T-cell (primary cell): ENCODE data around the gene PRR5L. TPM values are rescaled to one million over a fixed set of nuclear protein-coding genes. Genes with fewer than 3 reads are reported as not detected.
A peak's percentile ranks its signal among the peaks of the same experiment; 100 is the strongest.

Experiments
- ATAC-seq, 4 experiments: fragments of 200-7000 bp in 3 of 4; fragments of 150-1000 bp in 1 of 4; cut with Tn5 transposase; replicated peaks in 1 of 4; 1 replicate in 3 of 4; 2 replicates in 1 of 4; pipeline ENCODE4 v1.10.0; 2021; ENCODE audit warnings: moderate library complexity in 3 of 4, mild to moderate bottlenecking in 2 of 4, moderate number of reproducible peaks in 1 of 4
- CTCF ChIA-PET, 2 donors: fragments of 300-600 bp; sonication (Branson Sonifier 250); formaldehyde crosslinking; loops; one replicate each; lab custom pipeline; 2022; ENCODE audit warnings: antibody characterized with exemption in 2 of 2; lab: Charles Lee
- POLR2A ChIA-PET, 2 donors: fragments of 300-600 bp; sonication (Branson Sonifier 250); formaldehyde crosslinking; loops; one replicate each; lab custom pipeline; 2022; ENCODE audit warnings: antibody characterized with exemption in 2 of 2; lab: Charles Lee
- DNase-seq, 35 experiments: peaks; one replicate each; pipeline versions ENCODE4 v3.0.0 to v3.0.0-alpha.2; 2013 to 2023
- H3K27ac ChIP-seq: one replicate; pipeline ENCODE4 v1.5.1; 2013; ENCODE audit warnings: low read length
- H3K27me3 ChIP-seq, 2 experiments: replicated peaks in 1 of 2; 1 replicate in 1 of 2; 2 replicates in 1 of 2; pipeline versions ENCODE4 v1.6.1 to v1.7.0; 2013; ENCODE audit warnings: low read length in 1 of 2, mixed read lengths in 1 of 2; ENCODE audit not compliant: control insufficient read depth in 2 of 2, insufficient read depth in 2 of 2; ENCODE audit errors: extremely low read depth in 1 of 2
- H3K36me3 ChIP-seq, 2 donors: 1 replicate in 1 of 2; 2 replicates in 1 of 2; pipeline versions ENCODE4 v1.6.1 to v1.7.0; 2013; ENCODE audit warnings: low read length in 1 of 2; ENCODE audit not compliant: control insufficient read depth in 2 of 2, insufficient read depth in 1 of 2; ENCODE audit errors: extremely low read depth in 1 of 2
- H3K4me1 ChIP-seq, 2 experiments: 1 replicate in 1 of 2; 2 replicates in 1 of 2; pipeline versions ENCODE4 v1.6.1 to v1.7.0; 2013; ENCODE audit warnings: low read length in 2 of 2, mixed read lengths in 1 of 2; ENCODE audit not compliant: insufficient read depth in 2 of 2, control insufficient read depth in 1 of 2; ENCODE audit errors: extremely low read depth in 1 of 2
- H3K4me3 ChIP-seq, 2 donors: 1 replicate in 1 of 2; 2 replicates in 1 of 2; pipeline versions ENCODE4 v1.5.1 to v1.7.0; 2013; ENCODE audit warnings: mild to moderate bottlenecking in 2 of 2, low read length in 1 of 2, moderate library complexity in 1 of 2; ENCODE audit not compliant: control insufficient read depth in 1 of 2; ENCODE audit errors: extremely low read depth in 1 of 2
- H3K9me3 ChIP-seq: 2 replicates; pipeline ENCODE4 v1.7.0; 2013
- H3K27ac Mint-ChIP-seq, 2 donors: one replicate each; pipeline ENCODE4 v1.8.0; 2020 to 2021; ENCODE audit warnings: mild to moderate bottlenecking in 2 of 2, mixed read lengths in 2 of 2
- H3K27me3 Mint-ChIP-seq, 2 donors: one replicate each; pipeline ENCODE4 v1.8.0; 2021 to 2022; ENCODE audit warnings: mixed read lengths in 2 of 2
- H3K36me3 Mint-ChIP-seq: one replicate; pipeline ENCODE4 v1.8.0; 2021; ENCODE audit warnings: mixed read lengths
- H3K4me1 Mint-ChIP-seq, 3 donors: one replicate each; pipeline ENCODE4 v1.8.0; 2020 to 2022; ENCODE audit warnings: mixed read lengths in 3 of 3, mild to moderate bottlenecking in 1 of 3
- H3K4me3 Mint-ChIP-seq, 3 donors: one replicate each; pipeline ENCODE4 v1.8.0; 2020 to 2022; ENCODE audit warnings: mild to moderate bottlenecking in 3 of 3, mixed read lengths in 3 of 3, moderate library complexity in 3 of 3
- H3K9me3 Mint-ChIP-seq, 3 donors: one replicate each; pipeline ENCODE4 v1.8.0; 2020 to 2022; ENCODE audit warnings: mixed read lengths in 3 of 3
- WGBS: methylation state at CpG from one replicate; pipeline ENCODE4 v1.1.5; 2013; ENCODE audit warnings: missing lambda C conversion rate; ENCODE audit not compliant: insufficient coverage; 5-methylcytosine and 5-hydroxymethylcytosine counted together
- total RNA-seq, 35 experiments: library from RNA in 6 of 35; stranded (reverse) in 6 of 35; fragments of 120-200 nt in 1 of 35; gene quantifications; one replicate each; pipeline versions ENCODE4 v1.2.1 to v1.2.4 and lab custom pipeline; 2013 to 2026

PRR5L gene
- total RNA-seq, 5 donors from 2014 or later (not counting 1 experiment from before 2014, with no cell fraction given): 22.3 to 64.0 (median 31.3) TPM

DNA sequence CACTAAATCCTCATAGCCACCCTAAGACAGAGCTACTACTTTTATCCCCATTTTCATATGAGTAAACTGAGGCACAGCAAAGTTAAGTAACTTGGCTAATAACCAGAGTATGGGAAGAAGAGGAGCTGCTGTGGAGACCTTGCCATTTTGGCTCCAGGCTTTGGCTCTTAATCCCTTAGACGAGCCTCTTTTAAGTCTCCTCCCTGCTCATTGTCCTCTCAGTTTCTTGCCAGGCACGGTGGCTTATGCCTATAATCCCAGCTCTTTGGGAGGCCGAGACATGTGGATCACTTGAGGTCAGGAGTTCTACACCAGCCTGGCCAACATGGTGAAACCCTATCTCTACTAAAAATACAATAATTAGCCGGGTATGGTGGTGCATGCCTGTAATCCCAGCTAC lies 78.6 kb downstream of the PRR5L start:
- peaks cover 4% of the 10 kb centered on the region for H3K36me3 Mint-ChIP-seq
- peaks cover 0 to 28% of the 10 kb centered on the region in 2 experiments for H3K27me3 ChIP-seq
- H3K27ac Mint-ChIP-seq: no peak overlapping the region
- DNase-seq (no peak), ATAC-seq (no peak)
- H3K27me3 Mint-ChIP-seq: peaks cover 28 to 37% of the 10 kb centered on the region in 2 donors
- H3K27ac ChIP-seq: no peak overlapping the region
- H3K4me3 Mint-ChIP-seq: no peak overlapping the region
- H3K4me1 Mint-ChIP-seq: peaks cover 29 to 44% (median 35%) of the 10 kb centered on the region in 3 donors
- H3K36me3 ChIP-seq: peaks cover 0 to 2% of the 10 kb centered on the region in 2 donors
- H3K9me3 ChIP-seq: no peaks in the 10 kb centered on the region
- POLR2A ChIA-PET: interaction anchor here in 1 of 2 donors (0.7 kb wide), 1 partner anchor 10 kb away, joined by 3 read pairs; no protein-coding TSS in a partner anchor
- WGBS: 83% methylated on average over 1 of the region's 4 CpGs
- H3K4me1 ChIP-seq: peaks cover 6 to 36% of the 10 kb centered on the region in 2 experiments
- CTCF ChIA-PET: interaction anchor here (0.6 to 1.9 kb wide), 7 partner anchors 10 to 118 kb away, joined by 3 to 11 read pairs (median 6); no protein-coding TSS in a partner anchor
- no peak overlapping the region for H3K4me3 ChIP-seq
- no peaks in the 10 kb centered on the region for H3K9me3 Mint-ChIP-seq

DNA sequence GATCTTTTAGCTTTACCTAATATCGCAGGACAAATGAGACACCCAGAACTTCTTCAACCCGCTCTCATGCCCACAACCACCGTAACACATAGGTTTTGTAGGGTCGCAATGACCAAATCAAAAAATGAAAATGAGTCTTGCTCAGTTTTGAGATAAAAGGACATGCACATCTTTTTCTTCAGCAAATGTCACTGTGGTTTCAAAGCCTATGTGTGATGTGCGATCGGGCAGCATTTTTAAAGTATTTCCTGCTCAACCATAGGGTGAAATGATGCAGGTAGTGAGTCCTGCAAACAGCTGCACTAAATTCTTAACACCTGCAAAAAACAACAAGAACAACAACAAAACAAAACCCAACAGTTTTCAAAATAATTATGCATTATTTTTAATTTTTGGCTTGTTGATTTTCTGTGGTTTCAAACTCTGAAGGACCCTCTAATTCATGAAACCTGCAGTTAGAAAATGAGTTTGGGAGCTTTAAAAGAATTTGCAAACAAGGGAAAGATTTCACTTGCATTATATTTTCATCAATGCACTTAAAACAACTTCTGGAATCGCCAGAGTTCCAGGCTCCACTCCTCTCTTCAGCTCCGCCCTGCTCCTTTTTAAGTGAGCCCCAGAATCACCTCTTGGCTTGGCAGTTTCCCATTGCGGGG lies 79.4 kb downstream of the PRR5L start:
- H3K36me3 Mint-ChIP-seq: peaks cover 4% of the 10 kb centered on the region
- ChIA-PET CTCF (interaction anchor here (0.6 to 2.1 kb wide), 10 partner anchors 11 to 117 kb away, joined by 4 to 9 read pairs (median 5); no protein-coding TSS in a partner anchor), POLR2A (interaction anchor here (0.5 to 1.0 kb wide), 4 partner anchors 11 to 104 kb away, joined by 3 to 11 read pairs (median 4); no protein-coding TSS in a partner anchor)
- peaks cover 33 to 50% (median 36%) of the 10 kb centered on the region in 3 donors for H3K4me1 Mint-ChIP-seq
- peaks cover 31 to 37% of the 10 kb centered on the region in 2 donors for H3K27me3 Mint-ChIP-seq
- H3K27ac ChIP-seq: no peak overlapping the region
- no peaks in the 10 kb centered on the region for H3K9me3 Mint-ChIP-seq
- peak overlapping the region; percentile 63 to 66 for H3K27ac Mint-ChIP-seq
- H3K27me3 ChIP-seq: peaks cover 0 to 28% of the 10 kb centered on the region in 2 experiments
- peak overlapping the region in 1 of 2 donors; percentile 74 for H3K4me3 ChIP-seq
- H3K36me3 ChIP-seq: peaks cover 0 to 2% of the 10 kb centered on the region in 2 donors
- peaks cover 6 to 42% of the 10 kb centered on the region in 2 experiments for H3K4me1 ChIP-seq
- ATAC-seq (peak in 1 of 4 experiments; percentile 49), DNase-seq (peak in 1 of 35 experiments; percentile 49)
- H3K4me3 Mint-ChIP-seq: peak overlapping the region; percentile 83 to 92 (median 87)
- H3K9me3 ChIP-seq: no peaks in the 10 kb centered on the region
- 14% methylated on average over 3 of the region's 9 CpGs for WGBS

DNA sequence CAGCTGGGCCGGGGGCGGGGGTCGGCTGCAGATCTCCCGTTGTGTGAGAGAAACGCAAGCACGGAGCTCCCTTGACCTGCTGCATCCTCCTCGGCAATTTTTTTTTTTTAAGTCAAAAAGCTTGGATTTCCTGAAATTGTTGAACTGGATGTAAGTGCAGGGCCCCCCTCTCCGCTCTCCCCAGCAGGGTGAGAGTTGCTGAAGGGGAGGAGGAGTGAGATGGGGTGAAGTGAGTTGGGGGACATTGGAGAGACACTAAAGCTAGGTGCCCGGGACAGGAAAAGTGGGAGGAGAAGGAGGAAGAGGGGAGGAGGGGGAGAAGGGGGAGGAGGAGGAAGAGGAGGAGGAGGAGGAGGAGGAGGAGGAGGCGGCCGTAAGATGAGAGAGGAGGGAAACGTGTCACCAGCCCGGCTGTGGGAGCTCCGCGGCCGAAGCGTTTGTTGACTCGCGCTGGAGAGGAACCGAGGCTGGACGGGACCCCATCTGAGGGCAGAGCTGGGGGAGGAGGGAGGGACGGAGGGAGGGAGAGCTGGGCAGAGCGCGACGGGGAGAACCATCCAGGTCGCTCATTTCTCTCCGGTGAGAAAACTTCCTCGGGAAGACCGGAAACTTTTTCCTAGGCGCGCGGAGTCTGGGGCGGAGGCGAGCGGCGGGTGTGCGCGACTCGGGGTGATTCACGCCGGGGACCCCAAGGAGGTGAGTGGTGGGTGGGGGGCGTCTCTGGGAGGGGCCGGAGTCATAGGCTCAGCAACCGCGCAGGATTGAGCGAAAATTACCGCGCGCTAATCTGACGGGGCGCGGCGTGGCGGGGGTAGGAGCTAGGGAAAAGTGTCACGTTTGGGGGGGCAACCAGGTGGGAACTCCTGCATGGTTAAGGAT lies 80.2 kb downstream of the PRR5L start:
- peaks cover 35% of the 10 kb centered on the region in 2 donors for H3K27me3 Mint-ChIP-seq
- 1% methylated on average over 50 of the region's 55 CpGs for WGBS
- peak overlapping the region; percentile 83 to 92 (median 87) for H3K4me3 Mint-ChIP-seq
- Histone ChIP-seq H3K9me3 (no peaks in the 10 kb centered on the region), H3K4me1 (peaks cover 6 to 42% of the 10 kb centered on the region in 2 experiments), H3K4me3 (peak overlapping the region; percentile 74 to 82), H3K27ac (peak overlapping the region; percentile 56), H3K27me3 (peaks cover 0 to 28% of the 10 kb centered on the region in 2 experiments), H3K36me3 (peaks cover 0 to 2% of the 10 kb centered on the region in 2 donors)
- POLR2A ChIA-PET: interaction anchor here (0.5 to 1.0 kb wide), 3 partner anchors 11 to 103 kb away, joined by 3 to 11 read pairs (median 4); no protein-coding TSS in a partner anchor
- peaks cover 36 to 54% (median 40%) of the 10 kb centered on the region in 3 donors for H3K4me1 Mint-ChIP-seq
- ATAC-seq (peak in 2 of 4 experiments; percentile 5 to 11), DNase-seq (peak in 2 of 35 experiments; percentile 16 to 37)
- H3K27ac Mint-ChIP-seq: peak overlapping the region; percentile 87 to 88
- peaks cover 7% of the 10 kb centered on the region for H3K36me3 Mint-ChIP-seq
- no peaks in the 10 kb centered on the region for H3K9me3 Mint-ChIP-seq
- CTCF ChIA-PET: interaction anchor here (0.6 to 2.3 kb wide), 13 partner anchors 12 to 138 kb away, joined by 3 to 9 read pairs (median 5); no protein-coding TSS in a partner anchor

DNA sequence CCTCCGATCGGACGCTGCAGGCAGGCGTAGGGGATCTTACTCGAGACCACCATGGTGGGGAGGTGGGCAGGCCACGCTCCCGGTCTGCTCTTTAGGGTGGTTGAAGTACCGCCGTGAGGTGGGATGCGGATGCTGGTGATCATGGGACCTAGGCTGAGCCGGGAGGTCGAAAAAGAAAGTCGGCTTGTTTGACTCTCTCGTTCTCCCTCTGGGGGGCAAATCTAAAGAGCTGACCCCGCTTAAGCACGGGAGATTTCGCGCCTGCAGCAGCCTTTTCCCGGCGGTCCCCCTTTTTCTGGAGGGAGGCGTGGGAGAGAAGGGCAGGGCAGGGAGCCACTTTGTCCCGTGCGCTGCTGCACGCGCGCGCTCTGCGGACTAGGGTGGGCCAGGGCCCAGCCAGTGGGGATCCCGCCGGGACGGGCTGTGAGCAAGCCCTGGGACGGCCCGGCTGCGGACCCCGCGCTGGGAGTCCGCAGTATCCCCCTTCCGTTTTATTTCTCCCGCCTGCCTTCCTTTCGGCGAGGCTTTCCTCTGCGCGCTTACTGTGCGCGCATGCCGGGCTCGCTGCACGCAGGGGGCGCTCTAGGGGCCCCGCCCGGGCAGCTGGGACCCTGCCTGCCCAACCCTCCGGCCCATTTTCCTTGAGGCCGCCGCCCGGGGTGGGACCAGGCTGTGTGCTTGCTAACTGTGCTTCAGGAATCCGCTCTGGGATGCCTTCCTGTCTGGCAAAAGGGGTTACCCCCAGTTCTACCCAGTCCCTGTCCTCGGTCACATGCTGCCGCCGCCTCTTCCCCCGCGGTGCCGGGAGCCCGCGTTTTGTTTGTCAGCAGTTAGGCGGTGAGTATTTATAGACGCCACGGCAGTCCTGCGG lies 81.0 kb downstream of the PRR5L start:
- peak overlapping the region; percentile 74 to 82 for H3K4me3 ChIP-seq
- H3K4me3 Mint-ChIP-seq: peak overlapping the region; percentile 83 to 92 (median 87)

DNA sequence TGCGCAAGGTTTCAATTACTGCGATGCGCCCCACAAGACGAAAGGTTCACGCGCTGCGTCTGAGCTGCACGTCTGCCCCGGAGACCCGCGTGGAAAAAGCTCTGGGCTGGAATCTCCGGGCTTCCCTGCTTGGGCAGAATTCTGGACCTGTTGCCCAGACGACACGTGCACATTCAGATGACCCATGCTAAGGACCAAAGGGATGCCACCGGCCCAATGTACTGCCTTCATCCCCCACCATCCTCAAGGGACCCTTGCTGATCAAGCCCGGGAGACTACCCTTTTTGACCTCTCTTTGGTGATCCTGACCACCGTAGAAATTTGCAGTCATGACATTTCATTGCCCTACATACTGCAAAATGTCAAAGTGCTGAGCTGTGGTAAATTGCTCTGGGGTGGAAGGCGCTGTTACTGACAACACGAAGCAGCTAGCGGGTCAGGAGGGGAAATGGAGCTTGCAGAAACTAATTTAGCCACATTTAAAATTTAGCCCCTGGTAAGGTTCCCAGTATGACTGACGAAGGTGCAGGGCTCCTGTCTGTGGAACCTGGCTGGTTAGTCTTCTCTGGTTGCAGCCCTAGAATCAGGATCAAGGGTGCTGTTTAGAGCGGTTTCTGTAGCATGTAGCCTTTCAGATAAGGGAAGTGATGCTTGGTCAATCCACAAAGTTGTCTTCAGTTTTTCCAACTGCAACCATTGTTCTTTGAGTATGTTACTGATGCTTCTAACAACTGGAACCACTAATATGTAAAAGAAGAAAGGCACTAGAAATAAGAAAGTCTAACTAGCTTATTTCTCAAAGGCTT lies 81.9 kb downstream of the PRR5L start:
- DNase-seq (peak in 1 of 35 experiments; percentile 22), ATAC-seq (peak in 3 of 4 experiments; percentile 24 to 47 (median 25))
- ChIA-PET POLR2A (no interaction called here), CTCF (interaction anchor here in 1 of 2 donors (0.9 to 2.3 kb wide), 6 partner anchors 14 to 101 kb away, joined by 3 to 7 read pairs (median 4); no protein-coding TSS in a partner anchor)
- Mint-ChIP-seq H3K36me3 (peaks cover 7% of the 10 kb centered on the region), H3K9me3 (no peaks in the 10 kb centered on the region), H3K4me3 (peak overlapping the region; percentile 83 to 92 (median 87)), H3K4me1 (peaks cover 36 to 65% (median 41%) of the 10 kb centered on the region in 3 donors), H3K27ac (peak overlapping the region; percentile 81 to 87), H3K27me3 (peaks cover 31 to 32% of the 10 kb centered on the region in 2 donors)
- 2% methylated on average over 19 of the region's 22 CpGs for WGBS
- Histone ChIP-seq H3K4me1 (peaks cover 6 to 55% of the 10 kb centered on the region in 2 experiments), H3K36me3 (peaks cover 0 to 9% of the 10 kb centered on the region in 2 donors), H3K4me3 (peak overlapping the region; percentile 74 to 82), H3K9me3 (no peaks in the 10 kb centered on the region), H3K27ac (peak overlapping the region; percentile 56), H3K27me3 (peaks cover 0 to 28% of the 10 kb centered on the region in 2 experiments)

More for the DNA sequence above, 81.0 kb downstream of the PRR5L start:
- peaks cover 7% of the 10 kb centered on the region for H3K36me3 Mint-ChIP-seq
- Histone ChIP-seq H3K9me3 (no peaks in the 10 kb centered on the region), H3K27ac (peak overlapping the region; percentile 56), H3K4me1 (peaks cover 6 to 49% of the 10 kb centered on the region in 2 experiments), H3K27me3 (peaks cover 0 to 28% of the 10 kb centered on the region in 2 experiments), H3K36me3 (peaks cover 0 to 4% of the 10 kb centered on the region in 2 donors)
- H3K4me1 Mint-ChIP-seq: peaks cover 36 to 57% (median 41%) of the 10 kb centered on the region in 3 donors
- peak; percentile 70 to 73 (median 71) for ATAC-seq
- ChIA-PET POLR2A (no interaction called here), CTCF (interaction anchor here (0.6 to 2.3 kb wide), 12 partner anchors 13 to 137 kb away, joined by 3 to 9 read pairs (median 4); no protein-coding TSS in a partner anchor)
- under 1% methylated on average over 65 of the region's 68 CpGs for WGBS
- H3K27me3 Mint-ChIP-seq: peaks cover 31 to 32% of the 10 kb centered on the region in 2 donors
- H3K9me3 Mint-ChIP-seq: no peaks in the 10 kb centered on the region
- H3K27ac Mint-ChIP-seq: peak overlapping the region; percentile 87 to 88
- peak; percentile 20 to 71 (median 44) for DNase-seq
